HG03066 (cell line): Measurements from ENCODE around the gene MGLL.
"Not testable (repeated sequence)": the region's sequence is repeated elsewhere in the genome, so short reads cannot be mapped to it uniquely, and the experiment has no call there.

ENCODE experiments used
- ATAC-seq: cut with Tn5 transposase; IDR thresholded peaks from one replicate; pipeline ENCODE4 v1.9.1; 2021; ENCODE audit warnings: low read depth; ENCODE audit not compliant: unreplicated experiment

Gene MGLL

GRCh38 chr3:127669541-127670228 lies 152.6 kb downstream of the MGLL start:
- ATAC-seq: no peak

GRCh38 chr3:127668906-127669305 lies 153.4 kb downstream of the MGLL start:
- ATAC-seq: no peak

- no peak for ATAC-seq
Observed at GRCh38 chr3:127667119-127667681, 155.1 kb downstream of the MGLL start.

GRCh38 chr3:127666676-127667075 lies 155.6 kb downstream of the MGLL start:
- ATAC-seq: no peak

GRCh38 chr3:127665586-127665985 lies 156.7 kb downstream of the MGLL start:
- no peak for ATAC-seq

GRCh38 chr3:127665165-127665564 lies 157.2 kb downstream of the MGLL start:
- no peak for ATAC-seq

- ATAC-seq: no peak
Observed at GRCh38 chr3:127663151-127663550, 159.2 kb downstream of the MGLL start.

- no peak for ATAC-seq
Observed at GRCh38 chr3:127662001-127662469, 160.3 kb downstream of the MGLL start.

- no peak for ATAC-seq
Observed at GRCh38 chr3:127661600-127661999, 160.7 kb downstream of the MGLL start.

GRCh38 chr3:127660621-127661251 lies 161.6 kb downstream of the MGLL start:
- ATAC-seq: no peak

GRCh38 chr3:127658234-127658633 lies 164.1 kb downstream of the MGLL start:
- ATAC-seq: no peak

- ATAC-seq: no peak
Observed at GRCh38 chr3:127656906-127657305, 165.4 kb downstream of the MGLL start.

- no peak for ATAC-seq
Observed at GRCh38 chr3:127655641-127656040, 166.7 kb downstream of the MGLL start.

- not testable (repeated sequence) for ATAC-seq
Observed at GRCh38 chr3:127654993-127655392, 167.3 kb downstream of the MGLL start.

- ATAC-seq: no peak
Observed at GRCh38 chr3:127654374-127654773, 167.9 kb downstream of the MGLL start.

GRCh38 chr3:127652246-127652995 lies 169.9 kb downstream of the MGLL start:
- no peak for ATAC-seq

- ATAC-seq: no peak
Observed at GRCh38 chr3:127651516-127652172, 170.7 kb downstream of the MGLL start.

- no peak for ATAC-seq
Observed at GRCh38 chr3:127650236-127650635, 172.1 kb downstream of the MGLL start.

GRCh38 chr3:127647845-127648204 lies 174.5 kb downstream of the MGLL start:
- ATAC-seq: no peak

GRCh38 chr3:127647166-127647844 lies 175.0 kb downstream of the MGLL start:
- ATAC-seq: no peak
